Stimulated activated CD8-positive, alpha-beta memory T cell treated with anti-CD3 and anti-CD28 coated beads, Interleukin-12 subunit alpha, Interleukin-12 subunit beta, amount 100 ng/mL, for 24 hours (primary cell): ENCODE data around the gene EHD4.

Source experiments
- DNase-seq: peaks from one replicate; pipeline ENCODE4 v3.0.0-alpha.2; 2020; ENCODE audit errors: extremely low read depth

EHD4 gene

GRCh38 chr15:41994772-41995475 is 22.6 kb upstream of the EHD4 start:
- no peak for DNase-seq

- no peak for DNase-seq
Observed at GRCh38 chr15:41994171-41994650, 21.9 kb upstream of the EHD4 start.

- DNase-seq = no peak
Observed at GRCh38 chr15:41993472-41994170, 21.3 kb upstream of the EHD4 start.

- DNase-seq = no peak
Observed at GRCh38 chr15:41992803-41993190, 20.4 kb upstream of the EHD4 start.

GRCh38 chr15:41992151-41992802 is 19.9 kb upstream of the EHD4 start:
- no peak for DNase-seq

- no peak for DNase-seq
Observed at GRCh38 chr15:41990691-41991090, 18.3 kb upstream of the EHD4 start.

- no peak for DNase-seq
Observed at GRCh38 chr15:41990243-41990605, 17.9 kb upstream of the EHD4 start.

GRCh38 chr15:41989573-41990242 is 17.4 kb upstream of the EHD4 start:
- DNase-seq = peak; percentile 54

- no peak for DNase-seq
Observed at GRCh38 chr15:41988896-41989572, 16.7 kb upstream of the EHD4 start.

GRCh38 chr15:41987925-41988275 is 15.5 kb upstream of the EHD4 start:
- DNase-seq = no peak

GRCh38 chr15:41987246-41987924 is 15.0 kb upstream of the EHD4 start:
- DNase-seq = no peak

- DNase-seq = no peak
Observed at GRCh38 chr15:41985236-41986160, 13.1 kb upstream of the EHD4 start.

GRCh38 chr15:41984622-41985021 is 12.3 kb upstream of the EHD4 start:
- DNase-seq = no peak

- DNase-seq = no peak
Observed at GRCh38 chr15:41983621-41984571, 11.5 kb upstream of the EHD4 start.

GRCh38 chr15:41983221-41983620 is 10.9 kb upstream of the EHD4 start:
- DNase-seq = no peak

GRCh38 chr15:41982133-41982930 is 10.0 kb upstream of the EHD4 start:
- no peak for DNase-seq

- no peak for DNase-seq
Observed at GRCh38 chr15:41981371-41982132, 9.2 kb upstream of the EHD4 start.
